ENCODE measurements around the gene LRRC61.

LRRC61 gene

DNA sequence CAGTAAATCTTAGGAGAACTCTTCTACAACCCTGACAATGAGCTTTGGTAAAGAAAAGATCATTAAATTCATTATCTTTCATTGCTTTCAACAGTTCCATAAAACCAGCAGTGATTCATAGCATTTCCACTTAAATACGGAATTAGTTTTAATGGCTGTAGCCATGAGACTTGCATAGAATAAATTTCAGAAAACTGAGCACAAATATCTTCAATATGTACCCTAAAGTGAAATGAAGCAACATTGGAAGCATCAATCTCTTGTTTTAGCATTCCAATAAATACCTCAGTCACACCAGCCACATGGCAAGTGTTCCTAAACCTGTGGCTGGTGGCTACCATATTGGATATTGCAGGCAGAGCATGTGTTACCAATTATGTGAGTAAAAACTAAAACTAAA, 21.9 kb downstream of the LRRC61 start:
- Histone ChIP-seq H3K27ac (ENCODE audit: low read length, poor library complexity, severe bottlenecking) (no peak overlapping the region), H3K36me3 (ENCODE audit: control insufficient read depth in 1 of 2, insufficient read depth in 2 of 2, low read depth in 1 of 2, low read length in 2 of 2) (no peaks in the 10 kb centered on the region), H3K9ac (ENCODE audit: low read length) (no peak overlapping the region), H2BK15ac (ENCODE audit: low read depth, poor library complexity, severe bottlenecking) (no peak overlapping the region), H4K8ac (ENCODE audit: low read length) (no peak overlapping the region), H2BK12ac (ENCODE audit: low read length in 2 of 2) (no peak overlapping the region), H2BK5ac (ENCODE audit: low read depth, low read length, poor library complexity, severe bottlenecking) (no peak overlapping the region), H3K9me3 (ENCODE audit: control insufficient read depth, low read length) (peaks cover 34% of the 10 kb centered on the region), H3K18ac (ENCODE audit: low read depth in 1 of 2, low read length in 2 of 2) (no peak overlapping the region), H3K4me2 (ENCODE audit: low read length, poor library complexity, severe bottlenecking) (no peak overlapping the region), H2AFZ (ENCODE audit: low read depth, low read length) (no peak overlapping the region), H3K4me1 (ENCODE audit: control insufficient read depth, insufficient read depth, low read depth, low read length) (peaks cover 12% of the 10 kb centered on the region), H3K27me3 (ENCODE audit: control insufficient read depth in 1 of 2, insufficient read depth in 1 of 2, low read length in 2 of 2) (peaks cover 43 to 51% of the 10 kb centered on the region in 2 experiments), H3K79me1 (replicated peaks; ENCODE audit: low read length, poor library complexity, severe bottlenecking) (no peaks in the 10 kb centered on the region), H3K14ac (ENCODE audit: low read length in 2 of 2) (no peak overlapping the region), H3K23ac (ENCODE audit: low read length in 2 of 2) (no peak overlapping the region), H2BK120ac (ENCODE audit: low read depth, low read length) (no peak overlapping the region), H3K4ac (ENCODE audit: low read depth in 1 of 2, low read length in 2 of 2) (no peak overlapping the region), H2AK5ac (ENCODE audit: low read length, severe bottlenecking) (no peak overlapping the region), H4K91ac (ENCODE audit: low read length) (no peak overlapping the region), H3K4me3 (ENCODE audit: insufficient read depth in 1 of 2, low read depth in 1 of 2, low read length in 2 of 2) (no peak overlapping the region)
- no peak for DNase-seq
- 100% methylated on average over 1 of the region's 1 CpG for WGBS

DNA sequence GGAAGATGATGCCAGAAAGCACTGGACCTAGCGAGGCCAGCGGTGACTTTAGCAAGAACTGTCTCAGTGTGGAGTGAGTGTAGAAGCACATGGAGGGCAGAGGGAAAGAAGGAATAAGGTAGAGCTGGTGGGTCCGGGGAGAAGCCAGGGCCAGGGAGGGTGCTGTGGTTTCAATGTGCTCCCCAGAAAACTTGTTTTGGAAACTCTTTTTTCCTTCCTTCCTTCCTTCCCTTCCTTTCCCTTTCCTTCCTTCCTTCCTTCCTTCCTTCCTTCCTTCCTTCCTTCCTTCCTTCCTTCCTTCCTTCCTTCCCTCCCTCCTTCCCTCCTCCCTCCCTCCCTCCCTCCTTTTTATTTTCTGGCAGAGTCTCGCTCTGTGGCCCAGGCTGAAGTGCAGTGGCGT, 23.8 kb downstream of the LRRC61 start:
- Histone ChIP-seq H2BK5ac (ENCODE audit: low read depth, low read length, poor library complexity, severe bottlenecking) (no peak overlapping the region), H3K27me3 (ENCODE audit: control insufficient read depth in 1 of 2, insufficient read depth in 1 of 2, low read length in 2 of 2) (peaks cover 29 to 33% of the 10 kb centered on the region in 2 experiments), H2BK120ac (ENCODE audit: low read depth, low read length) (no peak overlapping the region), H3K9me3 (ENCODE audit: control insufficient read depth, low read length) (peaks cover 33% of the 10 kb centered on the region), H3K4me3 (ENCODE audit: insufficient read depth in 1 of 2, low read depth in 1 of 2, low read length in 2 of 2) (no peak overlapping the region), H3K4me2 (ENCODE audit: low read length, poor library complexity, severe bottlenecking) (no peak overlapping the region), H3K4me1 (ENCODE audit: control insufficient read depth, insufficient read depth, low read depth, low read length) (no peaks in the 10 kb centered on the region), H3K79me1 (replicated peaks; ENCODE audit: low read length, poor library complexity, severe bottlenecking) (no peaks in the 10 kb centered on the region), H2BK15ac (ENCODE audit: low read depth, poor library complexity, severe bottlenecking) (no peak overlapping the region), H3K18ac (ENCODE audit: low read depth in 1 of 2, low read length in 2 of 2) (no peak overlapping the region), H2AFZ (ENCODE audit: low read depth, low read length) (peak overlapping the region; percentile 18), H3K27ac (ENCODE audit: low read length, poor library complexity, severe bottlenecking) (no peak overlapping the region), H3K9ac (ENCODE audit: low read length) (no peak overlapping the region), H3K36me3 (ENCODE audit: control insufficient read depth in 1 of 2, insufficient read depth in 2 of 2, low read depth in 1 of 2, low read length in 2 of 2) (no peaks in the 10 kb centered on the region), H2BK12ac (ENCODE audit: low read length in 2 of 2) (no peak overlapping the region), H2AK5ac (ENCODE audit: low read length, severe bottlenecking) (no peak overlapping the region), H3K14ac (ENCODE audit: low read length in 2 of 2) (no peak overlapping the region), H3K4ac (ENCODE audit: low read depth in 1 of 2, low read length in 2 of 2) (no peak overlapping the region), H4K8ac (ENCODE audit: low read length) (no peak overlapping the region), H3K23ac (ENCODE audit: low read length in 2 of 2) (no peak overlapping the region), H4K91ac (ENCODE audit: low read length) (no peak overlapping the region)
- 98% methylated on average over 4 of the region's 5 CpGs for WGBS
- DNase-seq = no peak

DNA sequence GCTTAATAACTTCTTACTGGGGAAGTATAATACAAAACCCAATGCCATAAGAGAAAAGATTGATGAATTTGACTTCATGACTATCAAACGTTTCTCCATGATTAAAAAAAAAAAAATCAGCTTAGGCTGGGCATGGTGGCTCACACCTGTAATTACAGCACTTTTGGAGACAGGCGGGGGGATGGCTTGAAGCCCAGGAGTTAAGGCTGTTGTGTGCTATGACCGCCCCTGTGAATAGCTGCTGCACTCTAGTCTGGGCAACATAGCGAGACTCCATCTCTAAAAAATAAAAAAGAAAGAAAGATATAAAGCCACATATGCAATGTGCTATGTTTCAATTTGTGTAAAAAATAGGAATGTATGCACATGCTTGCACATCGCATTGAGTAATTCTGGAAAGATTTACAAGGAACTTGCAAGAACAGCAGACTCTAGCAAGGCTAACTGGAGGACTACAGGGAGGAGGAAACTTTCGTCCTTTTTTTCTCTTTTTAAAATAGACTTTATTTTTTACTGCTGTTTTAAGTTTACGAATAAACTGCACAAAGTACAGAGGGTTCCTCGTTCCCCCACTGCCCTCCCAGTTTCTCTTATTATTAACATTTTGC, 28.5 kb downstream of the LRRC61 start:
- Histone ChIP-seq H3K4me1 (ENCODE audit: control insufficient read depth, insufficient read depth, low read depth, low read length) (no peaks in the 10 kb centered on the region), H3K23ac (ENCODE audit: low read length in 2 of 2) (no peak overlapping the region), H4K8ac (ENCODE audit: low read length) (no peak overlapping the region), H3K27ac (ENCODE audit: low read length, poor library complexity, severe bottlenecking) (no peak overlapping the region), H2BK15ac (ENCODE audit: low read depth, poor library complexity, severe bottlenecking) (no peak overlapping the region), H3K79me1 (replicated peaks; ENCODE audit: low read length, poor library complexity, severe bottlenecking) (no peaks in the 10 kb centered on the region), H3K14ac (ENCODE audit: low read length in 2 of 2) (no peak overlapping the region), H3K4me3 (ENCODE audit: insufficient read depth in 1 of 2, low read depth in 1 of 2, low read length in 2 of 2) (no peak overlapping the region), H3K9ac (ENCODE audit: low read length) (no peak overlapping the region), H3K36me3 (ENCODE audit: control insufficient read depth in 1 of 2, insufficient read depth in 2 of 2, low read depth in 1 of 2, low read length in 2 of 2) (no peaks in the 10 kb centered on the region), H3K27me3 (ENCODE audit: control insufficient read depth in 1 of 2, insufficient read depth in 1 of 2, low read length in 2 of 2) (peaks cover 0 to 1% of the 10 kb centered on the region in 2 experiments), H3K18ac (ENCODE audit: low read depth in 1 of 2, low read length in 2 of 2) (no peak overlapping the region), H3K9me3 (ENCODE audit: control insufficient read depth, low read length) (peaks cover 2% of the 10 kb centered on the region), H2AFZ (ENCODE audit: low read depth, low read length) (no peak overlapping the region), H3K4ac (ENCODE audit: low read depth in 1 of 2, low read length in 2 of 2) (no peak overlapping the region), H2AK5ac (ENCODE audit: low read length, severe bottlenecking) (no peak overlapping the region), H4K91ac (ENCODE audit: low read length) (no peak overlapping the region), H3K4me2 (ENCODE audit: low read length, poor library complexity, severe bottlenecking) (no peak overlapping the region), H2BK5ac (ENCODE audit: low read depth, low read length, poor library complexity, severe bottlenecking) (no peak overlapping the region), H2BK120ac (ENCODE audit: low read depth, low read length) (no peak overlapping the region), H2BK12ac (ENCODE audit: low read length in 2 of 2) (no peak overlapping the region)
- 80% methylated on average over 3 of the region's 8 CpGs for WGBS
- no peak for DNase-seq

DNA sequence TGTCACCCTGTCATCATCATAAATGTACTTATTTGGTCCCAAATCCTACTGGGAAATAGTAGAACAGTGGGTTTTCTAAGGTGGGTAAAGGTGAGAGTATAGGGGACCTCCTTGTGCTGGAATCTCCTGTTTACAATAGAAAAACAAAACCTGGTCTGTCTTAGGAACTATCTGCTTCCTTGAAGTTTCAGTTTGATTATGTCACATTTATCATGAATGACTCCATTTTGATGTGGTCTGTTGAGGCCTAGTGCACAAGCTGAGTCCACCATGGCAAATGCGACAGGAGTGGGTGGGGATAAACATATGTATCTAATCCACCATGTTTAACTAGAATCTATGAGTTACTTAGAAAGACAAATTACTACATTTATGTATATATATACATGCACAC, 32.5 kb downstream of the LRRC61 start:
- Histone ChIP-seq H3K4me3 (ENCODE audit: insufficient read depth in 1 of 2, low read depth in 1 of 2, low read length in 2 of 2) (no peak overlapping the region), H4K91ac (ENCODE audit: low read length) (no peak overlapping the region), H3K4me1 (ENCODE audit: control insufficient read depth, insufficient read depth, low read depth, low read length) (peaks cover 2% of the 10 kb centered on the region), H3K23ac (ENCODE audit: low read length in 2 of 2) (no peak overlapping the region), H2BK120ac (ENCODE audit: low read depth, low read length) (no peak overlapping the region), H3K18ac (ENCODE audit: low read depth in 1 of 2, low read length in 2 of 2) (no peak overlapping the region), H3K9me3 (ENCODE audit: control insufficient read depth, low read length) (no peaks in the 10 kb centered on the region), H2BK15ac (ENCODE audit: low read depth, poor library complexity, severe bottlenecking) (no peak overlapping the region), H2AK5ac (ENCODE audit: low read length, severe bottlenecking) (no peak overlapping the region), H3K27ac (ENCODE audit: low read length, poor library complexity, severe bottlenecking) (no peak overlapping the region), H2BK12ac (ENCODE audit: low read length in 2 of 2) (no peak overlapping the region), H3K9ac (ENCODE audit: low read length) (no peak overlapping the region), H3K4ac (ENCODE audit: low read depth in 1 of 2, low read length in 2 of 2) (no peak overlapping the region), H4K8ac (ENCODE audit: low read length) (no peak overlapping the region), H3K4me2 (ENCODE audit: low read length, poor library complexity, severe bottlenecking) (no peak overlapping the region), H3K79me1 (replicated peaks; ENCODE audit: low read length, poor library complexity, severe bottlenecking) (no peaks in the 10 kb centered on the region), H2BK5ac (ENCODE audit: low read depth, low read length, poor library complexity, severe bottlenecking) (no peak overlapping the region), H3K14ac (ENCODE audit: low read length in 2 of 2) (no peak overlapping the region), H3K36me3 (ENCODE audit: control insufficient read depth in 1 of 2, insufficient read depth in 2 of 2, low read depth in 1 of 2, low read length in 2 of 2) (peaks cover 0 to 4% of the 10 kb centered on the region in 2 experiments), H2AFZ (ENCODE audit: low read depth, low read length) (no peak overlapping the region), H3K27me3 (ENCODE audit: control insufficient read depth in 1 of 2, insufficient read depth in 1 of 2, low read length in 2 of 2) (no peaks in the 10 kb centered on the region)
- no peak for DNase-seq
- WGBS = no CpG with 5 or more reads among the region's 1 CpG
